Left lung (tissue), 10 donors: Measurements from ENCODE around the gene CASP2. TPM values are rescaled to one million over a fixed set of nuclear protein-coding genes. Genes with fewer than 3 reads are reported as not detected.

Source experiments
- ATAC-seq: fragments of 200-7000 bp; cut with Tn5 transposase; one replicate; pipeline ENCODE4 v1.9.1; 2020; ENCODE audit warnings: moderate library complexity
- DNase-seq, 4 donors: peaks; one replicate each; pipeline ENCODE4 v3.0.0-alpha.2; 2013 to 2020
- H3K27ac ChIP-seq, 2 donors: fragments of 200-600 bp; sonication (generic) in 1 of 2; one replicate each; pipeline versions ENCODE4 v1.5.0 to v1.8.0; 2020 to 2021
- H3K27me3 ChIP-seq, 2 donors: fragments of 200-600 bp; sonication (generic) in 1 of 2; one replicate each; pipeline versions ENCODE4 v1.5.0 to v1.8.0; 2020 to 2021
- H3K36me3 ChIP-seq, 2 donors: fragments of 200-600 bp; sonication (generic) in 1 of 2; one replicate each; pipeline versions ENCODE4 v1.5.0 to v1.8.0; 2020 to 2021
- H3K4me1 ChIP-seq, 2 donors: fragments of 200-600 bp; one replicate each; pipeline ENCODE4 v1.8.0; 2021
- H3K4me3 ChIP-seq, 2 donors: fragments of 200-600 bp; sonication (generic) in 1 of 2; one replicate each; pipeline versions ENCODE4 v1.5.0 to v1.8.0; 2020 to 2021; ENCODE audit warnings: mild to moderate bottlenecking in 1 of 2
- H3K9me3 ChIP-seq, 2 donors: fragments of 200-600 bp; sonication (generic) in 1 of 2; one replicate each; pipeline versions ENCODE4 v1.5.0 to v1.8.0; 2020 to 2021
- CTCF ChIP-seq, 2 donors: fragments of 200-600 bp; sonication (generic) in 1 of 2; IDR thresholded peaks; one replicate each; pipeline versions ENCODE4 v1.5.0 to v1.8.0; 2021; ENCODE audit warnings: antibody characterized with exemption in 2 of 2
- intact Hi-C, 2 donors: fragments of 100-400 bp; cut with DNase I; formaldehyde crosslinking; loops; one replicate each; pipeline versions ENCODE4 v1.11.2 to v1.14.2; 2022
- polyA plus RNA-seq, 6 donors: library from polyadenylated mRNA; unstranded; fragments of 120-200 nt; gene quantifications; one replicate each; pipeline ENCODE4 v1.2.1, GENCODE V29; 2013; ENCODE audit not compliant: insufficient read length in 6 of 6
- total RNA-seq, 2 donors: library from RNA; stranded (reverse); fragmentation: NEBNext Ultra II Directional; extraction: Animal tissue kit (Norgen Biotek cat#: 25700); gene quantifications; one replicate each; pipeline ENCODE4 v1.2.1, GENCODE V29; 2021
- donor health status: DM: no; HTN: yes; CAD: no.
- donor health status: DM: no; HTN: no; CAD: no.

The CASP2 gene
- total and polyA plus RNA-seq, 8 donors, result 36.3 to 66.0 (median 60.4) TPM

GRCh38 chr7:143255564-143255963, 32.6 kb upstream of the CASP2 start:
- Histone ChIP-seq H3K27ac (no peak overlapping the region), H3K36me3 (no peaks in the 10 kb centered on the region), H3K9me3 (no peaks in the 10 kb centered on the region), H3K27me3 (no peaks in the 10 kb centered on the region), H3K4me1 (peaks cover 0 to 10% of the 10 kb centered on the region in 2 donors), H3K4me3 (no peak overlapping the region)
- no peak for DNase-seq
- intact Hi-C loops, result no loop called here
- no peak for ATAC-seq
- no peak for TF ChIP-seq CTCF (IDR thresholded peaks at IDR 0.05)

GRCh38 chr7:143256325-143256724, 31.8 kb upstream of the CASP2 start:
- no peak overlapping the region for H3K27ac ChIP-seq
- H3K27me3 ChIP-seq, result no peaks in the 10 kb centered on the region
- DNase-seq, result no peak
- no peak overlapping the region for H3K4me3 ChIP-seq
- H3K36me3 ChIP-seq, result no peaks in the 10 kb centered on the region
- H3K9me3 ChIP-seq, result no peaks in the 10 kb centered on the region
- intact Hi-C loops, result no loop called here
- H3K4me1 ChIP-seq, result peaks cover 0 to 8% of the 10 kb centered on the region in 2 donors
- no peak for ATAC-seq
- TF ChIP-seq CTCF (IDR thresholded peaks at IDR 0.05), result no peak

GRCh38 chr7:143256932-143257331, 31.2 kb upstream of the CASP2 start:
- no peak overlapping the region for H3K4me3 ChIP-seq
- peaks cover 0 to 8% of the 10 kb centered on the region in 2 donors for H3K4me1 ChIP-seq
- H3K27ac ChIP-seq, result no peak overlapping the region
- H3K27me3 ChIP-seq, result no peaks in the 10 kb centered on the region
- ATAC-seq (no peak), DNase-seq (no peak)
- H3K9me3 ChIP-seq, result no peaks in the 10 kb centered on the region
- TF ChIP-seq CTCF (IDR thresholded peaks at IDR 0.05), result no peak
- intact Hi-C loops, result no loop called here
- H3K36me3 ChIP-seq, result no peaks in the 10 kb centered on the region

GRCh38 chr7:143257501-143257900, 30.6 kb upstream of the CASP2 start:
- TF ChIP-seq CTCF (IDR thresholded peaks at IDR 0.05), result no peak
- no peak overlapping the region for H3K27ac ChIP-seq
- no peaks in the 10 kb centered on the region for H3K9me3 ChIP-seq
- no peaks in the 10 kb centered on the region for H3K36me3 ChIP-seq
- H3K27me3 ChIP-seq, result no peaks in the 10 kb centered on the region
- H3K4me3 ChIP-seq, result no peak overlapping the region
- H3K4me1 ChIP-seq, result peaks cover 0 to 8% of the 10 kb centered on the region in 2 donors
- DNase-seq (no peak), ATAC-seq (no peak)
- intact Hi-C loops, result no loop called here

GRCh38 chr7:143258831-143259230, 29.3 kb upstream of the CASP2 start:
- Histone ChIP-seq H3K4me3 (no peak overlapping the region), H3K36me3 (no peaks in the 10 kb centered on the region), H3K27me3 (no peaks in the 10 kb centered on the region), H3K27ac (peak overlapping the region; percentile 20 to 47), H3K9me3 (no peaks in the 10 kb centered on the region), H3K4me1 (peaks cover 0 to 13% of the 10 kb centered on the region in 2 donors)
- DNase-seq, result no peak
- ATAC-seq, result peak; percentile 51
- intact Hi-C loops, result no loop called here
- TF ChIP-seq CTCF (IDR thresholded peaks at IDR 0.05), result no peak
